Endothelial cell of umbilical vein (primary cell): ENCODE results near the gene PCGF6. TPM values are rescaled to one million over a fixed set of nuclear protein-coding genes. Genes with fewer than 3 reads are reported as not detected.

Source experiments
- BruUV-seq: library from RNA; stranded (reverse); fragments of 400-500 nt; replicated peaks from 2 replicates; lab custom pipeline; 2021; lab: Mats Ljungman, UMichigan
- CTCF ChIA-PET: fragments of 300-600, 350-600 bp; sonication (Branson Sonifier 250); formaldehyde crosslinking; loops from one replicate; lab custom pipeline; 2021; ENCODE audit warnings: antibody characterized with exemption, inconsistent platforms; lab: Charles Lee
- POLR2A ChIA-PET: fragments of 300-600, 350-600 bp; sonication (Branson Sonifier 250); formaldehyde crosslinking; loops from one replicate; lab custom pipeline; 2021; ENCODE audit warnings: antibody characterized with exemption, inconsistent platforms; lab: Charles Lee
- DNase-seq: peaks from one replicate; pipeline ENCODE4 v3.0.0-alpha.2; 2011; ENCODE audit warnings: low read depth, low spot score
- FAIRE-seq: peaks from 2 replicates; lab custom pipeline; 2011; peaks lifted over from hg19 to GRCh38; lab: Jason Lieb, UNC
- H2AFZ ChIP-seq: 2 replicates; pipeline ENCODE4 v1.6.0; 2012; ENCODE audit warnings: low read depth, low read length, control low read depth, inconsistent platforms
- H3K27ac ChIP-seq: 2 replicates; pipeline ENCODE4 v1.5.1; 2011; ENCODE audit warnings: low read depth, mild to moderate bottlenecking, control low read depth, low read length, moderate library complexity; ENCODE audit not compliant: insufficient read depth
- H3K27me3 ChIP-seq, 2 experiments: 2 replicates each; pipeline versions ENCODE4 v1.6.0 to v1.6.1; 2011; ENCODE audit warnings: low read length in 2 of 2, mixed read lengths in 1 of 2; ENCODE audit not compliant: control insufficient read depth in 2 of 2, insufficient read depth in 2 of 2
- H3K36me3 ChIP-seq, 2 experiments: 2 replicates in 1 of 2; 3 replicates in 1 of 2; pipeline ENCODE4 v1.5.1; 2011; ENCODE audit warnings: low read length in 2 of 2, mild to moderate bottlenecking in 1 of 2, moderate library complexity in 1 of 2; ENCODE audit not compliant: control insufficient read depth in 2 of 2, insufficient read depth in 2 of 2; ENCODE audit errors: extremely low read depth in 1 of 2
- H3K4me1 ChIP-seq: 3 replicates; pipeline ENCODE4 v1.5.1; 2011; ENCODE audit warnings: mild to moderate bottlenecking, low read length; ENCODE audit not compliant: control insufficient read depth, insufficient read depth; ENCODE audit errors: extremely low read depth
- H3K4me2 ChIP-seq: 2 replicates; pipeline ENCODE4 v1.6.1; 2011; ENCODE audit warnings: low read length, control low read depth, mixed read lengths; ENCODE audit not compliant: insufficient read depth
- H3K4me3 ChIP-seq, 3 experiments: fragments of 200-600 bp in 1 of 3; sonication (generic), shearing (Covaris generic) in 1 of 3; replicated peaks in 1 of 3; 2 replicates each; pipeline ENCODE4 v1.5.1; 2011 to 2016; ENCODE audit warnings: control low read depth in 3 of 3, low read length in 3 of 3, mild to moderate bottlenecking in 2 of 3, inconsistent platforms in 1 of 3, low read depth in 1 of 3, moderate library complexity in 1 of 3; ENCODE audit not compliant: insufficient read depth in 1 of 3
- H3K79me2 ChIP-seq: 2 replicates; pipeline ENCODE4 v1.6.0; 2012; ENCODE audit warnings: low read length, inconsistent platforms; ENCODE audit not compliant: control insufficient read depth, insufficient read depth
- H3K9ac ChIP-seq: replicated peaks from 2 replicates; pipeline ENCODE3; 2011; ENCODE audit warnings: low read length, control low read depth; ENCODE audit not compliant: insufficient read depth; ENCODE audit errors: extremely low read depth
- H3K9me1 ChIP-seq: replicated peaks from 3 replicates; pipeline ENCODE4 v1.6.0; 2011; ENCODE audit warnings: mild to moderate bottlenecking, low read length; ENCODE audit not compliant: control insufficient read depth, insufficient read depth; ENCODE audit errors: extremely low read depth
- H3K9me3 ChIP-seq: replicated peaks from 2 replicates; pipeline ENCODE4 v1.5.1; 2012; ENCODE audit warnings: low read length, inconsistent platforms; ENCODE audit not compliant: control insufficient read depth, insufficient read depth
- H4K20me1 ChIP-seq: replicated peaks from 2 replicates; pipeline ENCODE3; 2011; ENCODE audit warnings: mild to moderate bottlenecking, low read length; ENCODE audit not compliant: control insufficient read depth, insufficient read depth; ENCODE audit errors: extremely low read depth
- EZH2 ChIP-seq: IDR thresholded peaks from 2 replicates; pipeline ENCODE4 v1.6.1; 2012; ENCODE audit warnings: borderline replicate concordance, low read depth, mild to moderate bottlenecking, moderate library complexity, low read length, inconsistent platforms; ENCODE audit not compliant: severe bottlenecking
- FOS ChIP-seq: IDR thresholded peaks from 2 replicates; pipeline ENCODE4 v1.6.1; 2011; ENCODE audit warnings: mild to moderate bottlenecking, low read length, moderate library complexity, borderline replicate concordance; ENCODE audit not compliant: insufficient read depth
- GATA2 ChIP-seq: IDR thresholded peaks from 2 replicates; pipeline ENCODE4 v1.7.0; 2011; ENCODE audit warnings: low read depth, mild to moderate bottlenecking, moderate library complexity, mixed read lengths, low read length; ENCODE audit not compliant: insufficient read length, insufficient read depth
- JUN ChIP-seq: IDR thresholded peaks from 2 replicates; pipeline ENCODE4 v1.6.1; 2011; ENCODE audit warnings: borderline replicate concordance, low read depth; ENCODE audit not compliant: insufficient read length, insufficient read depth
- MYC ChIP-seq: IDR thresholded peaks from one replicate; pipeline ENCODE4 v1.6.1; 2011; ENCODE audit warnings: mild to moderate bottlenecking, low read depth, low read length
- POLR2A ChIP-seq: IDR thresholded peaks from 2 replicates; pipeline ENCODE4 v1.6.1; 2012; ENCODE audit warnings: low read depth, mild to moderate bottlenecking, control low read depth, low read length
- POLR2AphosphoS5 ChIP-seq: IDR thresholded peaks from 2 replicates; pipeline ENCODE4 v1.6.1; 2012; ENCODE audit warnings: low read depth, mild to moderate bottlenecking, control low read depth, low read length, moderate library complexity; ENCODE audit not compliant: insufficient read depth
- dilution Hi-C: fragments of 300-500 bp; cut with MboI; formaldehyde crosslinking; loops from one replicate; pipeline ENCODE4 v1.15.0; 2019; ENCODE audit warnings: low sequenced_read_pairs; ENCODE audit not compliant: extremely low pct_ligation_motif_present
- intact Hi-C: fragments of 100-400 bp; cut with micrococcal nuclease; formaldehyde crosslinking; loops from one replicate; pipeline ENCODE4 v1.10.0; 2022
- polyA plus RNA-seq, 4 experiments: library from polyadenylated mRNA; depleted of rRNA in 3 of 4; stranded (reverse) in 3 of 4; unstranded in 1 of 4; fragments of >200 nt; gene quantifications; 2 replicates each; pipeline versions ENCODE4 v1.2.1 to v1.2.3, GENCODE V29; 2011 to 2012; ENCODE audit warnings: missing spikeins in 1 of 4
- total RNA-seq: library from RNA; stranded (reverse); gene quantifications from 2 replicates; pipeline ENCODE4 v1.2.3, GENCODE V29; 2021
- TF ChIP-seq, protein P1 (sequence below): IDR thresholded peaks from 2 replicates; pipeline ENCODE4 v1.6.1; 2011; ENCODE audit not compliant: insufficient read depth, insufficient read length
- TF ChIP-seq, protein P2 (sequence below), 2 donors: IDR thresholded peaks; 1 replicate in 1 of 2; 2 replicates in 1 of 2; pipeline ENCODE4 v1.5.1; 2011; ENCODE audit warnings: low read length in 2 of 2, mild to moderate bottlenecking in 2 of 2, moderate library complexity in 2 of 2, control low read depth in 1 of 2, inconsistent platforms in 1 of 2, low read depth in 1 of 2; ENCODE audit not compliant: insufficient read depth in 1 of 2; ENCODE audit errors: extremely low read depth in 1 of 2

PCGF6 gene
- total and polyA plus RNA-seq, 2 donors (not counting 3 experiments of a cell fraction or from before 2014, with no cell fraction given), result 3.8 to 11.3 TPM

DNA sequence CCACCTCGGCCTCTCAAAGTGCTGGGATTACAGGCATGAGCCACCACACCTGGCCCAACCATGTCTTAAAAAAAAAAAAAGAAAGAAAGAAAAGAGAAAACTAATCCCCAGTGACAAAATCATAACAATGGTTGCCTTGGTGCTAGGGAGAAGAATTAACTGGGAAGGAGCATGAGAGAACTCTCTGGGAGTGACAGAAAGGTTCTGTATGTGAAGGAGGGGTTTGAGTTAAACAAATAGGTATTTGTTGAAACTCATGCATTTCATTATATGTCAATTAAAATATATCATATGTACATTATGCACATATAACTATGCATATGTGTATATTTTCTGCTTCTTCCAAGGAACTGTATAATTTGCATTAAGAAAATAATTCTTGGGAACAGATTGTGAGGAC lies 40.7 kb downstream of the PCGF6 start:
- TF ChIP-seq, protein P1, sequence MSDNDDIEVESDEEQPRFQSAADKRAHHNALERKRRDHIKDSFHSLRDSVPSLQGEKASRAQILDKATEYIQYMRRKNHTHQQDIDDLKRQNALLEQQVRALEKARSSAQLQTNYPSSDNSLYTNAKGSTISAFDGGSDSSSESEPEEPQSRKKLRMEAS, result no peak
- no peak for TF ChIP-seq POLR2AphosphoS5
- TF ChIP-seq JUN, result no peak
- no peak for TF ChIP-seq MYC
- no peak for TF ChIP-seq GATA2
- no peak for TF ChIP-seq EZH2
- TF ChIP-seq, protein P2, sequence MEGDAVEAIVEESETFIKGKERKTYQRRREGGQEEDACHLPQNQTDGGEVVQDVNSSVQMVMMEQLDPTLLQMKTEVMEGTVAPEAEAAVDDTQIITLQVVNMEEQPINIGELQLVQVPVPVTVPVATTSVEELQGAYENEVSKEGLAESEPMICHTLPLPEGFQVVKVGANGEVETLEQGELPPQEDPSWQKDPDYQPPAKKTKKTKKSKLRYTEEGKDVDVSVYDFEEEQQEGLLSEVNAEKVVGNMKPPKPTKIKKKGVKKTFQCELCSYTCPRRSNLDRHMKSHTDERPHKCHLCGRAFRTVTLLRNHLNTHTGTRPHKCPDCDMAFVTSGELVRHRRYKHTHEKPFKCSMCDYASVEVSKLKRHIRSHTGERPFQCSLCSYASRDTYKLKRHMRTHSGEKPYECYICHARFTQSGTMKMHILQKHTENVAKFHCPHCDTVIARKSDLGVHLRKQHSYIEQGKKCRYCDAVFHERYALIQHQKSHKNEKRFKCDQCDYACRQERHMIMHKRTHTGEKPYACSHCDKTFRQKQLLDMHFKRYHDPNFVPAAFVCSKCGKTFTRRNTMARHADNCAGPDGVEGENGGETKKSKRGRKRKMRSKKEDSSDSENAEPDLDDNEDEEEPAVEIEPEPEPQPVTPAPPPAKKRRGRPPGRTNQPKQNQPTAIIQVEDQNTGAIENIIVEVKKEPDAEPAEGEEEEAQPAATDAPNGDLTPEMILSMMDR (IDR thresholded peaks at IDR 0.05; ENCODE audit: extremely low read depth in 1 of 2, insufficient read depth in 1 of 2, low read depth in 1 of 2, low read length in 2 of 2), result no peak
- no peak for TF ChIP-seq POLR2A
- no peak for TF ChIP-seq FOS
- BruUV-seq, result no TSS peak
- H3K9me3 ChIP-seq, result no peaks in the 10 kb centered on the region
- H3K36me3 ChIP-seq, result peaks cover 2 to 16% of the 10 kb centered on the region in 2 experiments
- no peak for DNase-seq
- POLR2A ChIA-PET, result no interaction called here
- H3K4me3 ChIP-seq, result no peak overlapping the region
- CTCF ChIA-PET, result no interaction called here
- no peaks in the 10 kb centered on the region for H3K4me1 ChIP-seq
- H4K20me1 ChIP-seq, result no peaks in the 10 kb centered on the region
- no peak overlapping the region for H3K27ac ChIP-seq
- no peak overlapping the region for H3K9ac ChIP-seq
- H2AFZ ChIP-seq, result no peak overlapping the region
- no peaks in the 10 kb centered on the region for H3K27me3 ChIP-seq
- dilution Hi-C loops, result no loop called here
- FAIRE-seq, result no peak
- H3K9me1 ChIP-seq, result no peaks in the 10 kb centered on the region
- no peaks in the 10 kb centered on the region for H3K79me2 ChIP-seq
- intact Hi-C loops, result no loop called here
- H3K4me2 ChIP-seq, result no peak overlapping the region
